Dermis microvascular lymphatic vessel endothelial cell (primary cell): Measurements from ENCODE around the gene SGCA. TPM values are rescaled to one million over a fixed set of nuclear protein-coding genes. Genes with fewer than 3 reads are reported as not detected.

Experiments
- DNase-seq, 2 donors: peaks; one replicate each; pipeline versions ENCODE4 v3.0.0 to v3.0.0-alpha.2; 2010; ENCODE audit warnings: low read depth in 2 of 2
- total RNA-seq: library from RNA; depleted of rRNA; stranded (reverse); fragments of >200 nt; gene quantifications from 2 replicates; pipeline ENCODE4 v1.2.1, GENCODE V29; 2014

SGCA gene
- not detected in 2 replicates for total RNA-seq

DNA sequence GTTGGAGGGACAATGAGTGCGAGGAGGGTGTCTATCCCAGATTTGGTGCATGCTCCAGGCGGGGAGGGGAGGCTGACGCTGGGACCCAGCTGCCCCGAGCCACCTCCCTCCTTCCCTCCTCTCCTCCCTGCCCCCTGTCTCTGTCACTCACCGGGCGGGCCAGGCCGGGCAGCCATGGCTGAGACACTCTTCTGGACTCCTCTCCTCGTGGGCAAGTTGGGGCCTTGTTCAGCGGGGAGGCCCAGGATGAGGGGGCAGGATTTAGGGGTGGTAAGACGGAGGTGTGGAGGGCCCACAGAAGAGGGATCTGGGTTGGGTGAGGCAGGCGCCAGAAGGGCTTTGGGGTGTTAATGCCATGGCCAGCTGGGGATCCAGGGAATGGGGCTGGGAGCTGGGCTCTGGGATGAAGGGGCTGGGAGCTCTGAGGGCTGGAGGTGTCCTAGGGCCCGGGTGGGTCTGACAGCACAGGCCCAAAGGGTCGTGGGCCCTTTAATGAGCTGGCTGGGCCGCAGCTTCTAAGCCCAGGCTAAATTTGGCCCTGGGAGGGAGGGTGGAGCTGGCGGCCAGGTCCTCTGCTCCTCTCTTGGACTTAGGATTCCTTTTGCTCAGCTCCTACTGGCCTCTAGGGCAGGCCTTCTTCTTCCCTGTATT lies at the start of gene SGCA:
SGCA (plus strand) TSS at position 139 of the 651 bp plus-strand sequence; CDS start at position 175, 36 bp downstream.
- no peak for DNase-seq

DNA sequence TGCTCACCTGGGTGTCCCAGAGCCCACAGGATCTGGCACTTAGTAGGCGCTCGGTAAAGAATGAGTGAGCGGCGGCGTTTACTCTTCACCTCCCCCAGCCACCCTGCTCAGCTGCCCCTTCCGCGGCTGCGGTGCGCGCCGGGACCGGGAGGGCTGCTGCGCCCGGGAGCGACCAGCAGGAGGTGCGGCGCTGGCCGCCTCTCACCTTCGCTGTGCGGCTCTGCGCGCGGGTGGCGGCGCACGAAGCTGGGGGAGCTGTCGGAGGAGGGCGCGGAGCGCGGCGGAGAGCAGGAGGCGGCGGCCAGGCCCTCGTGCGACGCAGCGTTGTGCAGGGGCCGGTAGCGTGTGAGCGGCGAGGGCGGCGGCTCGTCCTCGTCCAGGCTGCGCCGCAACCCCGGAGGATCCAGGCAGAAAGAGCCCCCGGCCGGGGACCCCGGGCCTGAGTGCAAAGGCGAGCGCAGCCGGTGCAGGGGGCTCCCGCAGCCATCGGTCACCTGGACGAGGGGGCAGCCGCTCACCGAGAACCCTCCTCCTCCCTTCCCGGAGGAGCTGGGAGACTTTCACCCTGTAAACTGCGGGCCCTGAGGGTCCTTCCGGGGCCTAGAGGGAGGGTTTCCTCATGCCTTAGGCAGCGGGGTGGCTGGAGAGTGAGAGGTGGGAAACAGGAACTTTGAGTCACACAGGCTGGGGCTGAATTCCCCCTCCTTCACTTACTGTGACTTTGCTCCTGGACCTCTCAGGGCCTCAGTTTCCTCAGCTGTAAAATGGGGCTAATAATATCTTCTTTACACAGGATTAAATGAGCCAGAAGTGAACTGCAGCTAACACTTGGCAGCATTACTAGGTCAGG lies 48.4 kb upstream of the SGCA start:
- peak; percentile 20 to 74 for DNase-seq

DNA sequence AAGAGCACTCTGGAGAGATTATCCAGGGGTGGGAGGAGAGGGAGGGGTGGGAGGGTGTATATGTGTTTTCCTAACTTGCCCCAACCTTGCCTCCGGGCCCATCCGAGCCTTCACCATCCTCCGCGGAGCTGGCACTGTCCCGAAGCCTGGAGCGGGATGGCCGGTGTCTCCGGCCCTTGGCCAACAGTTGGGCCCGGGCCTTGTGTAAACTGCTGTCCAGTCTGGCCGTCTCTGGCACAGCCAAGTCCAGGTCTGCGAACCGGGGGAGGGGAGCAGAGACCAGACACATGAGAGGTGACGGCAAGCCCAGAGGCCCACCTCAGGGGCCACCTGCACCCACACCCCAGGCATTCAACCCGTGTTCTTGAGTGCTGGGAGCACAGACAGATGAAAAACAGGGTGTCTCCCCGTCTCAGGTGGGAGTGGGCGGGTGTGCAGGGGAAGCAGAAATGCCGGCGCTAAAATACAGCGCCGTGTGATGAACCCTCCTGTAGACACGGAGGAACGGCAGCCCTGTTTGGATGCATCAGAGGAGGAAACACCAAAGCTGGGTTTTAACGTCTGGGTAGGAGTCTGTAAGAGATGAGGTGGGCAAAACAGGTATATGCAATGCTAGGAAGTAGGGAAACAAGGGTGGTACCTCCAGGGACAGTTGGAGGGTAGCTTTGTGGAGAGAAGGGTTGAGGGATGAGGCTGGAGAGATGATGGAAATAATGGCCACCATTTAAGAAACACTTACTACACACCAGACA lies 47.6 kb upstream of the SGCA start:
- DNase-seq = no peak

DNA sequence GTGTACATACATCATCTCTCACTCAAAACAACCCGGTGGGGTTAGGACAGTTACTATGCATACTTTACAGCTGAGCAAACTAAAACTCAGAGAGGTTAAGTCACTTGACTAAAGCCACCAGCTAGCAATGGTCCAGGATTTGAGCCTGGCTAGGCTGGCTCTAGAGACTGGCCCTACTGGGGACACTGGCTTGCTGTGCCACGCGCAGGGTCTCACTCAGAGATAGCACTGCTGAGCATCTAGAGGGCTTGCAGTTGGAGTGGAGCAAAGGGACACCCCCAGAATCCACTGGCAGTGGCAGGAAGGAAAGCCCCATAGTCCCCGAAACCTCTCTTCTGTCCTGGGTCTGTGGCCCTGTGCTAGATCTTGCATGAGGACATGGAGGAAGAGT lies 47.0 kb upstream of the SGCA start:
- DNase-seq = no peak

DNA sequence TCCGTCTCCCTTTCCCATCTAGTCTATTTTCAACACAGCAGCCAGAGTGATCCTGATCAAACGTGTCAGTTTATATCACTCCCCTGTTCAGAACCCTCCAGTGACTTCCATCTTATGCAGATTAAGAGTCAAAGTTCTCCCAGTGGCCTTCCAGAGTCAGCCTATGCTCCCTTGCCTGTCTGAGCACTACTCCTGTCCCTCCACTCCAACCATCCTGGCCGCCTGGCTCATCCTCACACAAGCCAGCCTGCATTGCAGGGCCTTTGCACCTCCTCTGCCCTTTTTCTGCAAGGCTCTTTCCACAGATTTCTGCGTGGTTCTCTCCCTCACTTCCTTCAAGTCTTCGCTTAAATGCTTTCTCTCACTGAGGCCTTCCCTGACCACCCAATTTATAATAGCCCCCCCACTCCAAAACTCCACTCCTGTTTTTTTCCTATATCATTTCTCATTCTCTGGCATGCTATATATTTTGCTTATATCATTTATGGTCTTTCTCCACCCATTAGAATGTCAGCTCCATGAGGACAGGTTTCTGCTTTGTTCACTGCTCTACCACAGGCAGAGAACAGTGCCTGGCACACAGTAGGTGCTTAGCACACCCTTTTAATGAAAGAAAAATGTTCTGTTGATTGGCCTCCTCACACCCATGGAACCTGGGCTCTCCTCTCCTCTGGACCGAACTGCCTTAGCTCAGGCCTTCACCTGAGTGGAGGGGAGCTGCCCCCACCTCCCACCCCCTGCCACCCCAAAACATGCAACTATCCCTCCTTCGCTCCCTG lies 45.1 kb upstream of the SGCA start:
- DNase-seq = no peak

DNA sequence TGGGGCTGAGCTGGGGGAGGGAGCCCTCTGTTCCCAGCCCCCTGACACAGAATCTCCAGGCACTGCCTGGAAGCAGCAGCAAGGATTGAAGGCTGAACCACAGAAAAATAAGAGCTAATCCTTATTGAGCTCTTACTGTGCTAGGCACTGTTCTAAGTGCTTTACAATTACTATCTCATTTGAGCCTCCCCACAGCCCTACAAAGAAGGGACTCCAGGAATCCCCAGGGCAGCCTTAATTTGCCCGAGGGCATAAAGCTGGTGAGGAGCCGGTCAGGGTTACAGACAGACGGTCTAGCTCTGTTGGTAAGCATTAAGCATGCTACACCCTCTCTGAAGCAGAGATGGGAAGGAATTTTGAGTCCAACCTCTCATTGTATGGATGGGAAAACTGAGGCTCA lies 42.9 kb upstream of the SGCA start:
- no peak for DNase-seq

DNA sequence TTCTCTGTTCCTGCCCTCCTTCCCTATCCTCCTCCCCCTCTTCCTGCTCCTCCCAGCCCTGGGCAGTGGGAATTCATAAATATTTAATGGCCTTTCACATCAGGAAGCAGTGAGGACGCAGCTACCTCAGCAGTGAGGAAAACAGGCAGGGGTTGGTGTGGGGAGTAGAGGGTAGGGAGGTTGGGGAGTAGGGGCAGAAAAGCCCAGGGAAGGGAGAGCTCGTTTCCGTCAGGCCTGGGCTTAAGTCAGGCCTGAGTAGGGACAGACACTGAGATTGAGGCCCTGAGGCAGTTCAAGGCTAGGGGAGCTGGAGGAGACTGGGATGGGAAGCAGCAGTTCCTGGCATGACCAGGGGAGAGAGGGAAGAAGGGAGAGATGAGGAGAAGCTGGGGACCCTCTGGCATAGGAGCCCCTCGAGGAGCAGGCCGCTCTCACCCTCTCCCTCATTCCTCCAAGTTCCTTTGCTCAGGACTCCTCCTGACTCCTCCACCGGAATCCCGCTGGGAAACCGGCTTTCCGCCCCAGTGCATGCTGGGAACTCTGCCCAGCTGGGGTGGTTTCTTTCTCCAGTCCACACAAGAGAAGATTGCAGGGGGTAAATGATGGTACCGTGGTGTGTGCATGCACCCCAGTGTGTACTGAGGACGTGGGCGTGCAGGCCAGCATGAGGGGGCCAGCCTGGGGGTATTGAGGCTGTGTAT lies 42.0 kb upstream of the SGCA start:
- DNase-seq = peak in 1 of 2 donors; percentile 25

DNA sequence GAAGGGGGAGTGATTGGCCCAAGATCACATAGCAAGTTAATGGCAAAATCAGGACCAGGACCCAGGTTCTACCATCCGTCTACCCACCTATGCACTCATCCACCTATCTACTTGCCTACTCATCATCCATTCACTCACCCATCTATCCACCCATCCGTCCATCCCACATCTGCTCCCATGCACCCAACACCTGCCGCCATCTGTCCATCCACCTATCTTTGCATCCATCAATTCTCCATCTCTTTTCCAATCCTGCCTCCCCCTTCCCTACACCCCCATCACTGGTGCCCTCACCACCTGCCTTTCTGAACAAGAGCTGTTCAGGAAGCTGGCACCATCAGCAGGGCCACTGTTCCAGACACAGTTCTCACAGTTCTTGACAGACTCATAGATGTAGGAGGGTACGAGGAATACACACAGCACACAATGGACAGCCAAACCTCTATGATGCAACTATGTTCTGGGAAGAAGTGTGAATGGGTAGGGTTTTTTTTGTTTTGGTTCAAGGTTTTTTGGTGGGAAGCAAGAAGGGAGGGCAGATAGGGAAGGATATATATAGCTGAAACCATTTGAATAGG lies 40.3 kb upstream of the SGCA start:
- no peak for DNase-seq

DNA sequence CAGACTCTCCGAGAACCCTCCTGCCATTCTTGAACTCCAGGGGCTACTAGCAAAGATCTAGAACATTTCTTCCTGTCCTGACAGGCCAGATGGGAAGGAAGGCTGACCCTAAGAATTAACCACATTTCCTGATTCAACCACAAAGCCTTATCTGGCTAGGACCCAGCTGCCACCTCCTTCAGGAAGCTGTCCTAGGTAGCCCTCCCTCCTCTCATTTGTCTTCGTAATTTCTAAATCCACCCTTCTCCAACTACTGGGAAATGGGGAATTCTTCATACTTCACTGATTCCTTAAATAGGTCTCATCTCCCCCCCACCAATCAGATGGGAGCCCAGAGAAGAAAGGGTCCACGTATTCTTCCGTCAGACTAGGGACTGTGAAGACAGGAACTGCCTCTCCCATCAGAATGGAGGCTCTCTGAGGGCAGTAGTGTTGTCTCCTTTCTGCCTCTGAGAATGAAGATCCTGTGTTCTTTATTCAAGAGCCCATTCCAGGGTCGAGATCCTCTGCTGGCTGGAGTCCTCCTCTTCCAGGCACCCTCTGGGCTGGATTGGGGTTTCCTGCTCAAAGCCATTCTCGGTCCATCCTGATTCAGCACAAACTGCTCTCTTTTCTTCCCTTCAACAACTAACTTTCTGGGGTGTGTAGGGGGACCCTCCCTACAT lies 38.0 kb upstream of the SGCA start:
- DNase-seq = peak in 1 of 2 donors; percentile 52

DNA sequence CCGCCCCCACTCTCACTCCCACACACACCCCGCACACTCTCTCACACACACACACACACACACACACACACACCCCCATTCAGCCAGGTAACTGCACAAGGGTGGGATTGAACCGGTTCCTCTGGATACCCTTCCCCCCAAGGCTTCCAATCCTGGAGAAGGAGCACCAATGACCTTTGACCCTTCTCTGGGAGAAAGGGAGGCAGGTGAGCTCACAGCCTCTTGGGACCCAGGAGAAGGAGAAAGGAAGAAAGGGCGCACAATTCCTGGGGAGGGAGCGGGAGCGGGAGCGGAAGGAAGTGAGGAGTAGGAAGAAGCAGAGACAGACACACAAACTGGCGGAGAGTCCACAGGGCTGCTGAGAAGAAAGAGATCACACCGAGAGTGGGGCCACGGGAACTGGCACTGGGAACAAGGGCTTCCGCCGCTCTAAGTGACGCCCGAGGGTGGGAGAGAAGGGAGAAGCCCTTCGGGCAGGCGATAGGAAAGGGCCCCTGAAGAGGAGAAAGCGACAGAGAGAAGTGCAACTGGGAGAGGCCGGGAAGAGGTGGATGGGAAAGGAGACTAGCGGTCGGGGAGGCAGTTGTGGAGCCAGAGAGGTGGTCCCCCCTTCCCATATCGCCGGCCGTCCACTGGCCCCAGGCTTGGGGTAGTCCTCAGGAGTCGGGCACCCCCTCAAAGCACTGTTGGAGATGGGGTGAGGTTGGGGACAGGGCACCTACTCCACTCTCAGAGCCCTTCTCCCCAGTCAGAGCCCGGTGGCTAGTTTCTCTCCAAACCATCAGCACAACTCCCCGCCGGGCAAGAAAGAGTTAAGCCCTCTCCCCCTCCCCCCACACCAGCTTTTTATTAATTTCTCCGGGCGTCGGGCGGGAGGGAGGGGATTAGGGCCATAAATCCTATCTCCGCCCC lies 37.1 kb upstream of the SGCA start:
- DNase-seq = peak in 1 of 2 donors; percentile 30

DNA sequence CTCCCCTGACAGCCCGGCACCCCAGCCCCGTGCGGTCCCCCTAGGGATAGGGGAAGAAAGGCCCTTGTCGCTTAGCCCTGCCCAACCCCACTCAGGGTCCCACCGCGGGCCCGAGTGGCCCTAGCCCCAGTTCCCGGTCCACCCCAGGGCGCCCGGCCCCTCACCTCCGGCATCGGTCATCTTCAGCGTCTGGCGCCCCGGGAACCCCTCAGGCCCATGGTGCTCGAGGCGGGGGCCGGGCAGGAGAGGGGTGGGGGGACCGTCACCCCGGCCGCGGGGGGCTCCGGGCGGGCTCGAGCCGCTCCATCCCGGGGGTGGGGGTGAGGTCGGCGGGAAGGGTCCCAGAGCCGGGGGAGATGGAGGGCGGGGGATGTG lies 36.5 kb upstream of the SGCA start:
- DNase-seq = no peak

DNA sequence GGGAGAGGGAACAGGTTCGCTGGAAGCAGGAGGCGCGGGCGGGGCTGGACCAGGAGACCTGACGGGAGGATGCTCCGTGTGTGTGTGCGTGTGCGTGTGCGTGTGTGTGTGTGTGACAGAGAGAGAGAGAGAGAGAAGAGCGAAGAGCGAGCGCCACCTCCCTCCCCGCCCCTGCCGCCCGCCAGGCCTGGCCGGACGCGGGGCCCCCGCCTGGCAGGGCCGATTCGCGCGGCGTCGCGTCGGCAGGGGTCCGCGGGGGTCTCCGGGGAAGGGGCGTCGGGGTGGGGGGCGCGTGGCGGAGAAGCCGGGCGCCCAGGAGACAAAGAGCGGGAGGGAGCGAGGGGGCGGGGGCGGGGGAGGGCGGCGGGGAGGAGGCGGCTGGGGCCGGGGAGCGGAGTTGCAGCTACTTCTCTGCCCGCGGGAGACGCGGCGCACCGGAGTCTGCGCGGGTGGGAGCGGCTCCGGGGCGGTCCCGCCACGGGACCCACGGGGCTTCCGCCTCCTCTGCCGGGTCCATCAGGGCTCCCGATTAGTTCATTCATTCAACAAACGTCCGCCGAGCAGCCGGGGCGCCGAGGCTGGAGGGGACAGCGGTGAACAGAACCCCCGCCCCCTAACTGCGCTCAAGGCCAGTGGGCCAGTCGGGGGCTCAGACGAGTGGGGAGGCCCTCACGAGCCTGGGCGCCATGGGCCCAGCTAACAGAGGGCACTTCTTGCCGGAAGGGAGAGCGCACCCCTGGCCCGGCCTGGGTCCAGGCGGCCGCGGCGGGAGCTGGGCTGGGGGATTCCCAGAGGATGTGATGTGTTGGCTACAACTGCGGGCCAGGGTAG lies 35.9 kb upstream of the SGCA start, which contains the start of gene SAMD14:
SAMD14 (minus strand) TSS at position 433 of the 831 bp plus-strand sequence. CDS start 5,201 bp downstream, outside the sequence.
- DNase-seq = peak; percentile 26 to 63

DNA sequence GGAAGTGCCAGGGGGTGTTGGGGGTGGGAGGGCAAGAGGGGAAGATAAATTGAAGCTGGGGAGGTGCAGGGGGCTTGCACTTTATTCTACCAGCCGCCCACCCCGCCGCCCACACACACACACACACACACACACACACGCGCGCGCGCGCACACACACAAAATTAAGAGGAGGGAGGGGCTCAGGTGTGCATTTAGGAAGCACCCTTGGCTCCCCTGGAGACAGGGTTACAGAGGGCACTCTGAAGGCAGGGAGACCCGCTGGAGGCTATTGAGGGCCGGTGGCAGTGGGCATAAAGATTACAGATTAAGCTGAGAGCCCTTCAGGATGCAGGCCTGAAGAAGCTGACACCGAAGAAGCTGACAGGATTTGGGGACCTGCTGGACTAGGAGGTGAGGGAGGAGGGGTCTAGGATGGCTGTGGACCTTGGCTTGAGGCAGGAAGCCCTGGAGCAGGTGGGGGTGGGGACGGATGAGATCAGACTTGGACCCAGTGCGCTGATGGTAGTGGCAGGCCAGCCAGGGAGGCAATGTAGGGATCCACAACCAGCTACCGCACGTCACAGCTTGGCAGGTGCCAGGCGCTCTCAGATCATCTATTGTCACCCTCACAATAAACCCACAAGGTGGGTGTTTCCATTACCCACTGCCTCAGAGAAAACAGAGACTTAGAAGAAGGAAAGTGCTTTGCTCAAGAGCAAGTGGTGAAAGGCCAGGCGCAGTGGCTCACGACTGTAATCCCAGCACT lies 35.1 kb upstream of the SGCA start:
- DNase-seq = no peak

DNA sequence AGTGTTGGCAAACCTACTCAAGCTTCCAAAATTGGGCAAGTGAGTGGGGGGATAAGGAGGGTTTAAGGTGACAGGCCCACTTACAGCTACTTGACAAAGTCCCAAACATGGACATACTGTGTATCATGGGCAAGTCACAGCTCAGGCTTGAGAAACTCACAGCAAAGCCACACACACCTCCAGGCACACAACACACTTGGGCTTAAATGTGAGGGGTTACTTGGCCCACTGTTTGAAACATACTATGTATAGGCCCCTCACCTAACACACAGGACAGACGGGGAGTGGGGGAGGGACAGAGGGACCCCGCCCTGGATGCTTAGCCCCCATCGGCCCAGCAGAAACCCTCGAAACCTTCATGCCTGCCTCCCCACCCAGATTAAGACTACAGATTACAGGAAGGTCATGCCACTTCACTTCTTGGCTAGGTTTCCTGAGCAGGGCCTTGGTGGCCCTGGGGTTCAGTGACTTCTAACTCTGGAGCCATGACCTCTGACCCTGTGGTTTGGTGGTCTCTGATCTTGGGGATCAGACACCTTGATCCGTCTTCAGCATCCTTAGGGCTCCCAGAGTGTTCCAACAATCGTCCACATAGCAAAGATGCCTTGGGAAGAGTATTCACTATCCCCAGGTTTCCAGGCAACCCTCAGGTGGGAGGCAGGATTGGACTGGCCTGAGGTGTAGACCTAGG lies 33.6 kb upstream of the SGCA start:
- no peak for DNase-seq

DNA sequence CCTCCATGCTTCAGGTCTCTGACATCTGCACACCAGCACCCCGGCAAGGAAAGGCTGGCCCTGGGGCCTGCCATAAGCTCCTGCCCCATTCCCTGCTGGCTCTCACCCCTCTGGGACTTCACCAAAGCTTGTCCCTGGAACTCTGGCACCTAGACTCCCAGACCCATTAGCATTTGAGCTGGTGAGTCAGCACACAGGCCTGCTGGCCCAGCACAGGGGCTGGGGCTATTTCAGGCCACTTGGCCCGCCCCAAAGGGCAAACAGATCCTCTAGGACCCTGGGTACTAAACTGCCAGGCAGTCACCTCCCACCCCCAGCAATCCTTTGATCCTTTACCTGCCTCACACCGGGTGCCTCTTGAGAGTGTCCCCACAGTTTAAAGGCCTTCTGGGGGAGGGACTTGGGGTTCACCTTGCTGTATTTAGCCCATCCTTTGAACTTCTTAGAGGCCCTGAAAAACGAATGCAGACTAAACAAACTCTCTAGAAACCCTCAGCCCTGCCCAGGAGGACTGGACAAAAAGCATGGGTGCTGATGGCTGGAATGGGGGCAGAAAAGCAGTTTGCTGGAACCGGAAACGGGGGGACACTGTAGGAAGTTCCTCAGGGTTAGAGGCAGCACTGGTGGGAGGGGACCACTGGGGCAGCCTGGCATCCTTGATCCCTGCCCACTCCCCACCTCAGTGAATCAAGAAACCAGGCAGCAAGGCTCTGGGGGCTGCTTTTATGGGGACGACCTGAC lies 32.6 kb upstream of the SGCA start:
- DNase-seq = no peak

DNA sequence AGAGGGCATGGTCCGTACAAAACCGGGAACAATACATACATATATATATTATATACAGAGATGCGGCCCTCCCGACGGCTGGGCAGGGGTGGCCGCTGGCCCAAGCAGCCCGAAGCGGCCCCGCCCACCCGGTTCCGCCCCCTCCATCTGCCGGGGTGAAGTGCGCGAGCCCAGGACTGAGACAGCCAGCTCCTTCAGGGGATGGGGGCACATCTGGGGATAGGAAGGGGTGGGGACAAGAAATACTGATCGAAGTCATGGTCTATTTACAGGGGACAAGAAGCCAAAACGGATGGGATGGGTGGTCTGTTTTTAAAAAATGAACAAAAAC lies 32.1 kb upstream of the SGCA start:
- DNase-seq = no peak
